Left lobe of liver (tissue), 2 donors: ENCODE results near the gene SPA17. TPM values are rescaled to one million over a fixed set of nuclear protein-coding genes. Genes with fewer than 3 reads are reported as not detected.

Source experiments
- ATAC-seq: fragments of 200-7000 bp; cut with Tn5 transposase; one replicate; pipeline ENCODE4 v1.9.1; 2020; ENCODE audit warnings: mild to moderate bottlenecking, moderate library complexity
- DNase-seq: peaks from one replicate; pipeline ENCODE4 v3.0.0-alpha.2; 2020; ENCODE audit warnings: low spot score
- total RNA-seq: library from RNA; stranded (reverse); gene quantifications from one replicate; pipeline ENCODE4 v1.2.1, GENCODE V29; 2021
- donor health status: DM: no; HTN: no; CAD: no; lungs with moderate emphysema.
- donor health status: DM: no; HTN: yes; CAD: no.

The SPA17 gene
- total RNA-seq, 1 donor from 2014 or later: 0.86 TPM

DNA sequence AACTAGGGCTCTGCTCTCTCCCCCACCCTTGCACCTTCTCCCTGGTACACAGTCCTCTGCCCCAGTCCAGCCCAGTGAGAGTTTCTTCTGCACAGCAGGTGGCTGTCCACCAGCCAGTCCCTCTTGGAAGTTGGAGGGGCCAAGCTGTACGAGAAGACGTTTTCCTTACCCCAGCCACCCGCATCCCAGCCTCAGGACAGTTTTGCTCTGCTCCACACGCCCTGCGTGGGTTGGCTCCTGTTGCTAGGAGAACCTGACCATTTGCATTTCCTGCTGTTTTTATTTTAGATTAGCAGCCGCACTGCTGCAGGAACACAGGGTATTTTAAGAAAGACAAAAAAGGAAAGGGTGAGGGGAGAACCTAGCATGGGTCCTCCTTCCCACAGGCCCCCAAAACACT, 48.5 kb downstream of the SPA17 start:
- ATAC-seq: no peak
- DNase-seq: no peak

DNA sequence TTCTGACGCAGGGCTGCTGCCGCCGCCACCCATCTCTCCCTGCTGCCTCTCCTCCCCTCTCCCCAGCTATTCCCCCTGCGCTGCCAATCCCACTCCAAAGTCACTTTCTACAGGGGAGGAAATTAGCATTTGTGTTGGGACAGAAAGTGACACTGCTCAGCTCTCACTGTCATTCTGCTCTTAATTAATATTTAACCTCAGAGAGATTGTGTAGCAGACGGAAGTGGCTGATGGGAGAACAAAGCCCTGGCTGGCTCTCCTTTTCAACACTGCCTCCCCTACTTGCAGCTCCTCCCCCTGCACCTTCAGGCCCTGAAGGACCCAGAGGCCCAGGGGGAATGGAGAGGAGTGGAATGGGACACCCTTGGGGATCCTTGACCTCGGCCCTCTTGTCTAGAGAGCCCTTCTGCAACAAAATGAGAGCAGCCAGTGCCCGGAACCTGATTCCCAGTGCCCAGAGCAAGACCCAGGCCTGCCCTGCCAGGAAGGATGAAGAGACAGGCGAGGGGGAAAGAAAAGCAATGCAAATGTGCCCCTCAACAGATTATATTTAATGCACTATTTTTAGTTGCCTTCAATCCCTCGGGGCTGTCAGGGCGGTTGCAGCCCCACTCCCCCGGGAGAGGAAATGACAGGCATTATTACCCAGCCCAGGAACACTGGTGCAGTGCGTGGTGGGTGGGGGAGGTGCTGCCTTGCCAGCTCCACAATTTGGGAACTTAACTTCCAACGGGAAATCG, 51.4 kb downstream of the SPA17 start:
- DNase-seq (no peak), ATAC-seq (peak; percentile 87)

DNA sequence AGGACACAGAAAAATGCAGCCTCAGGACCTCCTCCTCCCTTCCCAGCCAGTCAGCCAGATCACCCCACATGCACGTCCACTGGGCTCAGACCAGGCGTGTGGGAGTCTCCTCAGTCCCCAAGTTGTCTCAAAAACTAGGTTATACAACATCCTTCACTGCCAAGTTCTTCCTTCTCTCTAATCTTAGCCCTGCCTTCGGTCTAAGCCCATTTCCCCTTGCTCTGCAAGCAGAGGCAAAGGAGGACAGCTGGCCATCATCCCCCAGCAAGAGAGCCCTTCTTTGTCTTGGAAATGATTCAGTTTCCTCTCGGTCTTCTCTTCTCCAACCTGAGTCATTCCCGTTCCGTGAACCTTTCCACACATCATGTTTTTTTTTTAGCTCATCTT, 52.0 kb downstream of the SPA17 start:
- DNase-seq (no peak), ATAC-seq (peak; percentile 10)

DNA sequence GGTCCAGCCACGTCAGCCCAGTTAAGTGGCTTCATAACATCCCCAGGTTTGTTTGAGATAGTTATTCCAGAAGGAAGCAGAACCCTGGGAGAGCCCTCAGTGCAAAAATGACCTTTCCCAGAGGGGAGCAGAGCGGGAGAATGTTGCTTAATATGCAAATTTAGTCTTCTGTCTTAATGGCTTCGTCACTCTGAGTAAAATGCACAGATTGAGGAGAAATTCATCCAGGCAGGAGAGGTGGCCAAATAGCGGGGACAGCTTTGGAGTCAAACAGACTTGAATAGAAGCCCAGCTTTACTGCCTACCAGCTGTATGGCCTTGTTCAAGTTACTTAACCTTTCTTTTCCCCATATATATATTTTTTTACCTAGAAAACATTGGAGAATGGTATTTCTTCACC, 53.8 kb downstream of the SPA17 start:
- no peak for DNase-seq
- no peak for ATAC-seq

DNA sequence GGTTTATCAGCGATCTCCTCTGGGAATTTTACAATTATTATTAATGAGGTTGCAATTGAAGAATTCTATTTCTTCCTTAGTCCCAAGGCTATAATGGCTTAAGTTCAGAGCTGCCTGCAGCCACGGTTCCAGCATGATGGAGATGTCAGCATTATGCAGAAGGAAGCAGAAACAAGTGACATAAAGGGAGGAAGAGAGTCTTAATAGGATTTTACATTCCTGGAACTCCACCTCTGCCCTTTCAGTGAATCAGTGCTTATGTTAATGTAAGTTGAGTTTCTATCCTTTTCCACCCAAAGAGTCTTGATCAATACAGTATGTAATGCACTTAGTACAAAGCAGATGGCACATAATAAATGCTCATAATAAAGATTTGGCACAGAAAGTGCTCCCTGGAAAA, 54.4 kb downstream of the SPA17 start:
- DNase-seq (no peak), ATAC-seq (no peak)

DNA sequence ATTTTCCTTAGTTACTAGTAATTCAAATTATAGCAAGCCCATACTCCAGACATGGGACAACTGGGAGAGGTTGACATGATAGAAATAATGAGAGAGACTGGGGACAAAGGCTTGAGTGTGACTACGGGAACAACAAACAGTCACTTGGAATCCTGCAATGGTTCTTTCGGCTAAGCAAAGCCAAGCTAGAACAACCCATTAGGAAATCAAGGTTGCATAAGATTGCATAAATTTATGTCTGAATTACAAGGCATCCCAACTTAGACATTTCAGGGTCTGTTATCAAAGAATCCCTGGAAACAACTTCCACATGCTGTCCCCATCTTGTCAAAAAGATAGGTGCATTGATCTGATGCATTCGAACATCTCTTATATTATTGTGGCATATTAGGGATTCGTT, 55.9 kb downstream of the SPA17 start:
- DNase-seq (no peak), ATAC-seq (no peak)

DNA sequence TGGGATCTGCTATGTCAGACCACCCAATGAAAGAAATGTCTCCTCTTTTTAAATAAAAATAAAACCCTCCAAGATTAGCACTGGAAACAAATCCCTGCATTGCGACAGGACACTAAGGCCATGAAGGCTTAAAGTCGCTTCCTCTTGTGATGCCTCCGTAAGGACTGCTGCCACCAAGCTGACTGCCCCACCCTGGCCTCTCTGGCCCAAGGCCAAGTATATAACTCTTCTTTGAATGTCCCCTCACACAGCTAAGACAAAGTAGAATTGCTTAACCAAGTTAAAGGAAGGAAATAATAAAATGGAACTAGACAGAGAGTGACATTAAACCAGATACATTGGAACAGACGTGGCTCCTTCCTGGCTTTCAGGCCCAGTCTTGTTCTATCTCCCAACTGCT, 58.5 kb downstream of the SPA17 start:
- ATAC-seq (peak; percentile 47), DNase-seq (no peak)

DNA sequence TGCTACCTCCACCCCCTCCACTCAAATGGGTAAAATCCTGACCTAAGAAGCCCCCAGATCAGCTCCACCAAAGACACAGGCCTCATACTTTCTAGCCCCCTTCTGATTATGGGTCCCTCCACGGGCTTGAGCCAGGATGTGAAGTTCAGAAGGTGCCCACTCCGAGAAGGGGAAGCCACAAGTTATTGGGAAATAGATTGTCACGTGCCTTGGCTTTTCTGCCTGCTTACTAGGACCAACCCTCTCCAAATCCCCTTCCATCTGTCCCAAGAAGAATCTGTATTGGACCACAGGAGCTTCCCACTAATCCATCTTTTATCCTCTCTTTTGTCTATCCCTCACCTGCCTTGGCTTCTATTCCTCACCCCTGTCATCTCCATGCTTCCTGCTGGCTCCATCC, 63.0 kb downstream of the SPA17 start:
- no peak for DNase-seq
- no peak for ATAC-seq

DNA sequence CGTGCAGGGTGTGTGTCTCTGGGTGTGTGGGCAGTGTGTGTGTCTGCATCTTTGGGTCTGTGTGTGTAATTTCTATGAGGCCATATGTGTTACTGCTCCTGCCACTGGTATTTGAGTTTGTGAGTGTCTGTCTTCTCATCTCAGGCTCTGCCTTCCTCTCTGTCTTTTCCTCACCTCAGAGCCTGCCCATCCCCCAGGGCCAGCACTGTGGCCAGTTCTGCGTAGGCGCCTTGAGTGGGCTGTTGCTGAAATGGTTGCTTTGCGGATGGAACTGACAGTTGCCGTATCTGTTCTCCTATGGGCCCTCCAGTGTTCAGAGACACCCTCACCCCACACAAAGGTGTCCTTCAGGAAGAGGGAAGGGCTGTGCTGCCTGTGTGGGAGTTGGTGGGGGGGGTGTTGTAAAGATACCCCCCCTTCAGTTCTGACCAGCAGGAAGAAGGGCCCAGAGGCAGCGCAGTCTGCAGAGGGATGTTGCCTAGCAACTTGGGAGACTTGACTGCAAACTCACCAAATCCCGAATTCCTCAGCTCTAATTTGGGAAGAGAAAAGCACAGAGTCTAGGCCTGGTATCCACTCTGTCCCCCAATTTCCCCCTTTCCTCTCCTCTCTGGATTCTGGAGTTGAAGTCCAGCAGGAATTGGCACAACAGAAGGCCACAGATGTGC, 64.1 kb downstream of the SPA17 start:
- DNase-seq: no peak
- no peak for ATAC-seq

DNA sequence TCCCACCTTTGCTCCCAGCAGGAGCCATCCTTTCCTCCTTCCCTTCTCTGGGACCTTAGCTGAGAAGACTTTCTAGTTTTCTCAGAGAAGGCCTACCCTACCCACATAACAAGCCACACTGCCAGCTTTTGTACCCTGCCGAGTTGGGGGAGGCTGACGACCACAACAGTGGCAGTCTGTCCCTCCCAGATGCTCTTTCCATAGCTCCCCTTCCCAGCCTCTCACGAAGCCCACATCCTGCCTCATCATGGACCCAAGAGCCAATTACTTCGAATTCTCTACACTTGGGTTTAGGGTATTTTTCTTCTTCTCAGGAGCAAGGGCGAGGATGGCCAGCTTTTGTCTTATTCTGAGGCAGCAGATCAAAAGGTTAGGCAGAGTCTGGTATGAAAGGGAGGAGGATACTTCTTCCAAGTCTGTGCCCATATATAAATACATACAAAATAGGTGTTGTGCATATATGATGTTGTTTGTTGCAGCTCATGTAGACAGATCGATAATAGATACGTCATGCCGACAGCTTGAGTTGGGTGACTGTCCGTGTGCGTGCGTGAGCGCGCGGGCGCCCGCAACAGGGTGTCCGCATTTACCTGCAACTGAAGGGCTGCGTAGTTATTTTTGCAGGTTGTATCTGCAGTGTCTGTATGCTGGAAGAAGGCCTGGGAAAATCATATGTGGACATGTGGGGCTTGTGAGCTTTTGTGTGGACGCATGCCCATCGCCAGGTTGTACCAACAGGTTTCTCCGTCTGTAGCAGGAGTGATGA, 65.2 kb downstream of the SPA17 start:
- ATAC-seq (no peak), DNase-seq (no peak)

DNA sequence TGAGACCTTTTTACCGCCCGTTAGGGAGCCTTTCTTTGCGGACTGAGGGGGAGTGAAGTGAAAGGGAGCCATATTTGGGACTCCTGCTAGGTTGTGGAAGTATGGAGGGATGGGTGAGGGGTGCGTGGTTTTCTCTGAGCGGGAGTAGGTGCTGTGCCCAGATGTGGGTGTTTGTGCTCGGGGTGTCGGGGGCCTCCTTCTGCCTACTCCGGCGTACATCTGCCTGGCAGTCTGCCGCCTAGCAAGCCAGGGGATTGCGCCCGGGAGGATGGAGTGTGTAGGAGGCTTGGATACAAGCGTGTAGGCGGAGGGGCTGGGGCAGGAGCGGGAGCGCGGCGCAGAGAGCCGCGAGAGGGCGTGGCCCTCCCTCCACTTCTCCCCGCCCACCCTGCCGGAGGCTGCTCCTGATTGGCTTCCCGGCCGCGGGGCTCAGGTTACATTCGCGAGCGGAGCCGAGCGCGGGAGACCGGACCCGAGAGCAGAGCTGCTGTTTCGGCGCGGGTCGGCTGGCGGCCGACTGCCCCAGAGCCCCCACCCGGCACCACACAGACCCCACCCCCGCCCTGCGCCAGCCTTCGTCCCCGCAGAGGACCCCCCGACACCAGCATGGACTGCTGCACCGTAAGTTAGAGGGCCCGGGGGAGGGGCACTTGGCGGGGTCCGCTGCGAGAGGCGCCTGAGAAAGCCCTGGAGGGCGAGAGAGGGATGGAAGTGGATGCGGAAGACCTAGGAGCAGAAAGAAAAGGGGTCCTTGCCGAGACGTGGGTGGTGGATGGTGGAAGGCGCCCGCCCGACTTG, 66.0 kb downstream of the SPA17 start, which contains the start of gene NRGN:
Gene NRGN, plus strand, starts transcription at position 464 of the 798 bp plus-strand sequence. Its CDS starts 143 bp downstream, at position 607.
- peak; percentile 99 for ATAC-seq

DNA sequence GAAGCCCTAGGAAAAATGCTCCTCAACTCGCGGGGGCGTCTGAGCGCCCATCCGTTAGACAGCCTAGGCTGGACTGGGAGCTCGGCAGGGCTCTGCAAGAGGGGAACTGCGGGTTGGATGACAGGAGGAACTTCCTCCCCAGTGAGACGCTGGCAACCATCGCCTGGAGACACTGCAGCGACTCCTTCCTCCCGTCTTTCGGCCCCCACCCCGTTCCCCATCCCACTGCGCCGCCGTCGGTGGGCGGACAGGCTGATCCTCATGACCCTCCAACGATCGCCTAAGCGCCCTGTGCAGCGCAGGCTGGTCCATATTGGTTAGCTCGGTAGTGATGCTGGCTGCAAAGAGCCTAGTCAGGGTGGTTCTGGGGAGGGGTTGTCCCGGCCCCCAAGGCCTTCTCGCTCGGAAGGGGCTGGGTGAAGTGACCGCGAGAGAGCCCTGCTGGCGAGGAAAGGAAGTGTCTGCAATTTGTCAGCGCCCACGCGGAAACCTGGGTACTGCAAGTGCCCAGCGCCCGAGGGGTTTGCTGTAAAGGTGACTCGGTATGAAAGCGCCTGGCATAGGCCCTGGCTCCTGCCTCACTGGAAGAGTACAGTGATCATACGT, 66.7 kb downstream of the SPA17 start:
- DNase-seq (no peak), ATAC-seq (peak; percentile 28)

More for the DNA sequence above, 66.0 kb downstream of the SPA17 start, which contains the start of gene NRGN:
- peak; percentile 88 for DNase-seq

DNA sequence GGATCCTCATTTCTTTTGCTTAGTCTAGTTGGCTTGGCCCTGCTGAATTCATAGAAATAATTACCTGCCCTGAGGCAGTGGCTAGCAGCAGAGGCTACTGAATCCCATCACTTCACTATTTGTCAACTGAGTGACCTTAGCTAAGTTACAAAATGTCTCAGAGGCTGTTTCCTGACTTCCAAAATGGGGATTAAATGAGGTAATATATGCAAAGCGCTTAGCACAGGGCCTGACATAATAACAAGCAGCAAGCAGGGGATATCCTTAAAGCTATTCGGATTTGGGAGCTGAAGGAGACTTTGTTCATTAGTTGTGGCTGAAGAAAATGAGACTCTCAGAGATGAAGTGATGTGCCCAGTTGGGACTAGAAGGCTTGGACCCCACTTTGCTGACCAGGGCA, 68.9 kb downstream of the SPA17 start:
- no peak for DNase-seq
- no peak for ATAC-seq

DNA sequence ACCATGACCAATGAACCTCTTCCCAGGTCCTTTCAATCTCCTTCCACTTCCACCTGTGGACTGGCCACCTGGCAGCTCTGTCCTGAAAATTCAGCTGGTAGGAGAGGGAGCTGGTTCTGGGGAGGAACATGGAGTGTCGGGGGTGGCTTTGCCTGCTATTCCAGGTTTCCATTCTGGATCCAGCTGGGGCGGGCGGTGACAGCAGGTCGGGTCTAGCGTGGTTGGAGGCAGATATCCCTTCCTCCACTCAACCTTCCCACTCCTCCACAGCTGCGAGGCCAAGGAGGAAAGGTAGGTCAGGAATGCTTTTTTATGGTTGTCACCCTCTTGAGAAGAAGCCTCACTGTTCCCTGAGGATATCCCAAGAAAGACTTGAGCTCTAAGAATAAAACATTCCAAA, 69.3 kb downstream of the SPA17 start:
- DNase-seq (no peak), ATAC-seq (no peak)

DNA sequence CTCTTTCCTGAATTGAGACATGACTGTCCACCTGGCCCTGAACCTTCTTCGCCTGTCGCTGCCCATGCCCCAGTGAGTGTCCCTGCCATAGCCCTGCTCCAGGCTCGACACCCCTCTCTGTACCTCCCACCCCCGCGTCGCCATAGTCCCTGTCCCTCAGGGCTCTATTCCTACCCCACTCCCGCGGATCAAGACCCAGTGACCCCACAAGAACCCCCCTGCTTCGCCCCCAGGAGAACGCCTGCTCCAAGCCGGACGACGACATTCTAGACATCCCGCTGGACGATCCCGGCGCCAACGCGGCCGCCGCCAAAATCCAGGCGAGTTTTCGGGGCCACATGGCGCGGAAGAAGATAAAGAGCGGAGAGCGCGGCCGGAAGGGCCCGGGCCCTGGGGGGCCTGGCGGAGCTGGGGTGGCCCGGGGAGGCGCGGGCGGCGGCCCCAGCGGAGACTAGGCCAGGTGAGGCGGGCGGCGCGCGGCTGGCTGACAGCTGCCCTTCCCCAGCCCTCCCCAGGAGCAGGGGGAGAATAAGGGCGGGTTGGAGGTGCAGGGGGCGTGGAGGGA, 71.6 kb downstream of the SPA17 start:
- ATAC-seq: no peak
- DNase-seq: no peak

DNA sequence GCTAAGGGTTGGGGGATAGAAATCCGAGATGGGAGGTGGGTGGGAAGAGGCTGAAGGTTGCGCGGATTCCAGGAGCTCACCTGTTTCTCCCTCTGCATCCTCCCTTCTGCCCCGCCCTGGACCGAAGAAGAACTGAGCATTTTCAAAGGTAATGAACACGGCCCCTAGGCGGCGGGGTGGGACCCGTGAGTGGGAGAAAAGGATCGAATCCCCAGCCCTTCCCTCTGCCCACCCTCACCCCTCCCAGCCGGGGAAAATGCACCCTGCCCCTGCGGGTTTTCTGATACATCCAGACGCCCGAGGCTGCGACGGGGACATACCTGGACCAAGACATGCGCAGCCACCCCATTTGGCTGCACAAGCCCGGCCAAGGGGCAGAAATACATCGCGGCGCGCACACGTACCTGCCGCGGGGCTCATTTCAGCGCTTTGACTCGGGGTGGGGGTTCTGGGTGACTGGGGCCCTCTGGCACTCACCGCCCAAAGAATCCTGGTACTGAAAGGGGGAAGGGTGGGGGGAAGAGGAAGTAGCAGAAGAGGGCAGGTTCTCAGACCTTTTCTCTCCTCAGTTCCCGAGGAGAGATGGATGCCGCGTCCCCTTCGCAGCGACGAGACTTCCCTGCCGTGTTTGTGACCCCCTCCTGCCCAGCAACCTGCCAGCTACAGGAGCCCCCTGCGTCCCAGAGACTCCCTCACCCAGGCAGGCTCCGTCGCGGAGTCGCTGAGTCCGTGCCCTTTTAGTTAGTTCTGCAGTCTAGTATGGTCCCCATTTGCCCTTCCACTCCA, 72.3 kb downstream of the SPA17 start:
- DNase-seq: peak; percentile 49
- ATAC-seq: peak; percentile 4

DNA sequence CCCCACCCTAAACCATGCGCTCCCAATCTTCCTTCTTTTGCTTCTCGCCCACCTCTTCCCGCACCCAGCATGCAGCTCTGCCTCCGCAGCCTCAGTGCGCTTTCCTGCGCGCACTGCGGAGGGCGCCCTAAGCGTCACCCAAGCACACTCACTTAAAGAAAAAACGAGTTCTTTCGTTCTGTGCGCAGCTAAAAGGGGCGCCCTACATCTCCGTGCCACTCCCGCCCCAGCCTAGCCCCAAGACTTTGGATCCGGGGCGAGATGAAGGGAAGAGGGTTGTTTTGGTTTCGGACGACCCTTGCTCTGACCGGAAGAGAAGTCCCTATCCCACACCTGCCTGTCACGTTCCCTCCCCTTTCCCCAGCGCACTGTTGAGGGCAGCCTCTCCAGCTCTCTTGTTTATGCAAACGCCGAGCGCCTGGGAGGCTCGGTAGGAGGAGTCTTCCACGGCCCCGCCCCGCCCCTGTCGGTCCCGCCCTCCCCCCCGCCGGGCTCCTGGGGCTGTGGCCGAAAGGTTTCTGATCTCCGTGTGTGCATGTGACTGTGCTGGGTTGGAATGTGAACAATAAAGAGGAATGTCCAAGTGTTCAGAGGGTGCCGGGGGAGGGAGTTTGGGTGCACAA, 73.0 kb downstream of the SPA17 start:
- DNase-seq (peak; percentile 85), ATAC-seq (peak; percentile 93)
